Testis (tissue), 2 donors: Measurements from ENCODE around the gene POLR3H.

Experiments used
- CTCF ChIP-seq, 3 experiments: fragments of 450-650 bp in 2 of 3; fragments of 200-600 bp in 1 of 3; sonication (generic) in 1 of 3; IDR thresholded peaks; one replicate each; pipeline ENCODE4 v1.5.1; 2016 to 2019; ENCODE audit warnings: antibody characterized with exemption in 3 of 3, mild to moderate bottlenecking in 2 of 3, moderate library complexity in 1 of 3
- POLR2A ChIP-seq: fragments of 450-650 bp; IDR thresholded peaks from one replicate; pipeline ENCODE4 v1.6.1; 2017; ENCODE audit warnings: antibody characterized with exemption, mild to moderate bottlenecking, moderate library complexity

- TF ChIP-seq POLR2A (no peak), CTCF (IDR thresholded peaks at IDR 0.05) (no peak)
Observed at GRCh38 chr22:41579297-41579996, 35.2 kb upstream of the POLR3H start.
